Tibial artery (tissue), 4 donors: Measurements from ENCODE around the gene IRF7.

Source experiments
- DNase-seq, 2 donors: peaks; one replicate each; pipeline ENCODE4 v3.0.0-alpha.2; 2019
- H3K27ac ChIP-seq, 2 donors: fragments of 200-600 bp; sonication (generic) in 1 of 2; 1 replicate in 1 of 2; 2 replicates in 1 of 2; pipeline ENCODE4 v1.5.1; 2018 to 2019; ENCODE audit warnings: mild to moderate bottlenecking in 1 of 2
- H3K27me3 ChIP-seq, 2 donors: fragments of 200-600 bp; sonication (generic) in 1 of 2; one replicate each; pipeline versions ENCODE4 v1.5.1 to v1.6.0; 2016 to 2019
- H3K36me3 ChIP-seq, 3 donors: fragments of 200-600 bp; sonication (generic) in 2 of 3; one replicate each; pipeline ENCODE4 v1.5.1; 2016 to 2019; ENCODE audit warnings: mild to moderate bottlenecking in 2 of 3
- H3K4me1 ChIP-seq, 4 donors: fragments of 200-600 bp; sonication (generic) in 2 of 4; 1 replicate in 3 of 4; 2 replicates in 1 of 4; pipeline ENCODE4 v1.5.1; 2016 to 2019
- H3K4me3 ChIP-seq, 2 donors: fragments of 200-600 bp; sonication (generic) in 1 of 2; 1 replicate in 1 of 2; 2 replicates in 1 of 2; pipeline ENCODE4 v1.5.1; 2018 to 2019; ENCODE audit warnings: mild to moderate bottlenecking in 2 of 2
- H3K9me3 ChIP-seq, 3 donors: fragments of 200-600 bp; sonication (generic) in 1 of 3; one replicate each; pipeline ENCODE4 v1.5.1; 2016 to 2019
- intact Hi-C: fragments of 100-400 bp; cut with DNase I; formaldehyde crosslinking; loops from one replicate; pipeline ENCODE4 v1.15.0; 2023; ENCODE audit warnings: low total_unique reads
- TF ChIP-seq, protein P1 (sequence below), 2 experiments: fragments of 200-600 bp in 1 of 2; fragments of 450-650 bp in 1 of 2; IDR thresholded peaks; one replicate each; pipeline ENCODE4 v1.5.1; 2017 to 2019; ENCODE audit warnings: antibody characterized with exemption in 2 of 2, mild to moderate bottlenecking in 1 of 2, moderate library complexity in 1 of 2

The IRF7 gene

DNA sequence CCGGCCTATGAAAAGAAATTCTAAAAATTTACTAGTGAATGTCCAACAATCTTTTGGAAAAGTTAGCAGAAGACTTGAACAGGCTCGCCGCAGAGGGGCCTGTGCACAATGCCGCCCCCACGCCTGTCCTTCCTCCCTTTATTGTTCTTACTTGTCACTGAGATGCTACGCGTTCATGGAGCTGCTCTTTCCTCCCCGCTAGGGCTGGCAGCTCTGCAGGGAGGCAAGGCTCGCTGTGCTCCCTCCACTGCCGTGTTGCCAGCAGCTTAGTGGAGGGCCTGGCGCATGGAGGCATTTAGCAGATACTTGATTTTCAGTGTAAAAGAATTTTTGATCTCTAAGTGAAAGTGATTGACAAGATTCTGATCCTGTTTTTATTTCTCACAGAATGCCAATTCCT lies 24.8 kb downstream of the IRF7 start:
- no peak for DNase-seq
- H3K4me3 ChIP-seq = no peak overlapping the region
- intact Hi-C loops = no loop called here
- H3K4me1 ChIP-seq = no peaks in the 10 kb centered on the region
- no peaks in the 10 kb centered on the region for H3K9me3 ChIP-seq
- TF ChIP-seq, protein P1, sequence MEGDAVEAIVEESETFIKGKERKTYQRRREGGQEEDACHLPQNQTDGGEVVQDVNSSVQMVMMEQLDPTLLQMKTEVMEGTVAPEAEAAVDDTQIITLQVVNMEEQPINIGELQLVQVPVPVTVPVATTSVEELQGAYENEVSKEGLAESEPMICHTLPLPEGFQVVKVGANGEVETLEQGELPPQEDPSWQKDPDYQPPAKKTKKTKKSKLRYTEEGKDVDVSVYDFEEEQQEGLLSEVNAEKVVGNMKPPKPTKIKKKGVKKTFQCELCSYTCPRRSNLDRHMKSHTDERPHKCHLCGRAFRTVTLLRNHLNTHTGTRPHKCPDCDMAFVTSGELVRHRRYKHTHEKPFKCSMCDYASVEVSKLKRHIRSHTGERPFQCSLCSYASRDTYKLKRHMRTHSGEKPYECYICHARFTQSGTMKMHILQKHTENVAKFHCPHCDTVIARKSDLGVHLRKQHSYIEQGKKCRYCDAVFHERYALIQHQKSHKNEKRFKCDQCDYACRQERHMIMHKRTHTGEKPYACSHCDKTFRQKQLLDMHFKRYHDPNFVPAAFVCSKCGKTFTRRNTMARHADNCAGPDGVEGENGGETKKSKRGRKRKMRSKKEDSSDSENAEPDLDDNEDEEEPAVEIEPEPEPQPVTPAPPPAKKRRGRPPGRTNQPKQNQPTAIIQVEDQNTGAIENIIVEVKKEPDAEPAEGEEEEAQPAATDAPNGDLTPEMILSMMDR (IDR thresholded peaks at IDR 0.05) = no peak
- no peaks in the 10 kb centered on the region for H3K27me3 ChIP-seq
- H3K36me3 ChIP-seq = peaks cover 54 to 100% (median 99%) of the 10 kb centered on the region in 3 donors
- no peak overlapping the region for H3K27ac ChIP-seq

DNA sequence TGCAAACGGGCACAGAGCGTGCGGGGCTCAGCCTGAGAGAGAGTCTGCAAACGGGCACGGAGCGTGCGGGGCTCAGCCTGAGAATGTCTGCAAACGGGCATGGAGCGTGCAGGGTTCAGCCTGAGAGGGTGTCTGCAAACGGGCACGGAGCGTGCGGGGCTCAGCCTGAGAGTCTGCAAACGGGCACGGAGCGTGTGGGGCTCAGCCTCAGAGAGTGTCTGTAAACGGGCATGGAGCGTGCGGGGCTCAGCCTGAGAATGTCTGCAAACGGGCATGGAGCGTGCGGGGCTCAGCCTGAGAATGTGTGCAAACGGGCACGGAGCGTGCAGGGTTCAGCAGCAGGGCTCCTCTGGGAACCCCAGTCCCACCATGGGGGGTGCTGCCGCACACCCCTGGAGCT lies 26.0 kb downstream of the IRF7 start:
- Histone ChIP-seq H3K4me3 (no peak overlapping the region), H3K36me3 (peaks cover 54 to 99% (median 92%) of the 10 kb centered on the region in 3 donors), H3K9me3 (no peaks in the 10 kb centered on the region), H3K27me3 (no peaks in the 10 kb centered on the region), H3K27ac (no peak overlapping the region), H3K4me1 (no peaks in the 10 kb centered on the region)
- intact Hi-C loops = no loop called here
- TF ChIP-seq, protein P1 (IDR thresholded peaks at IDR 0.05) = no peak
- no peak for DNase-seq

DNA sequence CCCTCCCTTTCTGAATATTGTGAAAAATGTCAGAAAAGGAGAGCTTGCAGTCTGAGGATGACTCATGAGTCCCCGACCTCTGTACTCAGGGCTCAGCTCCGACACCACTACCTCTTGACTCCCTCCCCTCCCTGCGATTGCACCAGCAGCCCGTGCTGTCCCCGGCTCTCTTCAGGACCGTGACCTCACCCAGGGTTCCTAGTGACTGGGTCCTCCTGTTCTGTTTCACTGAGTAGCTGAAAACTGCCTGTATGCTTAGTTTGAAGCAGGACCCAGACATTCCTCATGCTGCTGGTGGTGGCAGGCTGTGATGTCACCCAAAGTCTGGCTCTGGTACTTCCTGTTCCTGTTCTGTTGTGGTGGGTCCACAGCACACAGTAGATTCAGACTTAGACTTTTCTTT lies 27.8 kb downstream of the IRF7 start:
- peaks cover 0 to 4% (median 0%) of the 10 kb centered on the region in 4 donors for H3K4me1 ChIP-seq
- no peak overlapping the region for H3K27ac ChIP-seq
- TF ChIP-seq, protein P1 (IDR thresholded peaks at IDR 0.05) = no peak
- H3K9me3 ChIP-seq = no peaks in the 10 kb centered on the region
- DNase-seq = no peak
- intact Hi-C loops = no loop called here
- no peak overlapping the region for H3K4me3 ChIP-seq
- peaks cover 54 to 99% (median 92%) of the 10 kb centered on the region in 3 donors for H3K36me3 ChIP-seq
- H3K27me3 ChIP-seq = no peaks in the 10 kb centered on the region

DNA sequence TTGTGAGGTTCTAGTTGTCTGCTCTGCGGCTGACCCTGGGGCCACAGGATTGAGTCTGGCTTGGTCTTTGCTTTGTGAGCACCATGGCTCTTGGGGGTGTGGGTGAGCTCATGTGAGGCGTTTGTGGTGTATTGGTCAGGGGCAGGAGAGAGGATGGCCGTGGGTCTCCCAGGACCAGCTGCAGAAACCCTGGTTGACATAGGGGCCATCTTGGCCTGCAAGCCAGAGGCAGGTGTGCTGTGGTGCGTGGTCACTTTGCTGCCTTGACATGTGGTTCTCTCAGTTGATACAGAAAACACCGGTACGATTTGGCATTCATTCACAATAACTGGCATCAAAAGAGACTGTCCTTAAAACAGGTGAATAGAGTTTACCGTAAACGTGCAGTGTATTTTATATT lies 28.2 kb downstream of the IRF7 start:
- no peak overlapping the region for H3K4me3 ChIP-seq
- H3K36me3 ChIP-seq = peaks cover 54 to 99% (median 92%) of the 10 kb centered on the region in 3 donors
- H3K27me3 ChIP-seq = no peaks in the 10 kb centered on the region
- no peak overlapping the region for H3K27ac ChIP-seq
- H3K4me1 ChIP-seq = peaks cover 0 to 4% (median 0%) of the 10 kb centered on the region in 4 donors
- DNase-seq = no peak
- TF ChIP-seq, protein P1 (IDR thresholded peaks at IDR 0.05) = no peak
- H3K9me3 ChIP-seq = no peaks in the 10 kb centered on the region
- intact Hi-C loops = no loop called here

DNA sequence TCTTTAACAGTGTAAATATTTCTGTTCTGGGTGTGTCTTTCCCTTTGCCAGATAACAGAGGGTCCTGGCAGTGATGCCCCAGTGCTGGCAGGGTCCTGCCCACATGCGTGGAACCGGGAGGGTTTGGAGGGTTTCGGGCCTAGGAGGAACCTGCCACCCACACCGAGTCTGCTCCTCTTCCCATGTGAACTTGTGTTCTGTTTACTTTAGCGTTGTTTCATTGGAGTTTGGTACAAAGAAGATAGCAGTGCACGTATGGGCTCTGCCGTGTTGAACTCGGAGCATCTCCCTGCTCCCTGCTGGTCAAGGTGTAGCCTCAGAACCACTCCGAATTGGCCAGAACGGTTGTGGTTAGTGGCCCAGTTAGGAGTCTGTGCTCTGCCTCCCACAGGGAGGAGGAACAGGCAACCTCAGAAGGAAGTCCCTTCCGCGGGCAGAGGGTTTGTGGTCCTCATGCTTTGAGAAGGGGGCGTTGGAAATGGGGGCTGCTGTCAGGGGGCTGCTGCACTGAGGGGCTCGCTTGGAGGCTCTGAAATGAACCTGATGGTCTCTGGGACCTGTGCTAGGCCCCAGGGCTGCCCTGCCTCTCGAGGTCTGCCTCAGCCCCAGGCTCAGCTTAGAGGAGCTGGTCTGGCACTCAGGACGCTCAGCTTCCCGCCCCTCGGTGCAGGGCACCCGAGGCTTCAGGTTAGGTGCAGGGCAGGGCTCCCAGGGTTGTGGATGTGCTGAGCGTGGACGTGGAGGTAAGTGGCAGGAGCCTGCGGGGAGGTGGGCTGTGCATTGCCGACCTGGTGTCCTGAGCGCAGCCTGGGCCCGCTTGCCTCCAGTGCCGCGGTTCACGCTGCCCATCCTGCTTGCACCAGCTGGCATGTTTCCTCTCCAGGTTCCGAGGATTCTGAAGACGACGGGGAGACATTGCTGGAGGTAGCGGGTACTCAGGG lies 29.1 kb downstream of the IRF7 start:
- no peak overlapping the region for H3K27ac ChIP-seq
- intact Hi-C loops = no loop called here
- DNase-seq = no peak
- TF ChIP-seq, protein P1 (IDR thresholded peaks at IDR 0.05) = no peak
- H3K4me3 ChIP-seq = no peak overlapping the region
- peaks cover 57 to 99% (median 92%) of the 10 kb centered on the region in 3 donors for H3K36me3 ChIP-seq
- H3K27me3 ChIP-seq = no peaks in the 10 kb centered on the region
- H3K4me1 ChIP-seq = peaks cover 0 to 6% (median 0%) of the 10 kb centered on the region in 4 donors
- no peaks in the 10 kb centered on the region for H3K9me3 ChIP-seq
